Heart left ventricle (tissue), 16 donors: Measurements from ENCODE around the gene LANCL2. TPM values are rescaled to one million over a fixed set of nuclear protein-coding genes. Genes with fewer than 3 reads are reported as not detected.

Source experiments
- ATAC-seq, 4 donors: fragments of 200-7000 bp; cut with Tn5 transposase; one replicate each; pipeline ENCODE4 v1.9.1; 2020 to 2022; ENCODE audit warnings: moderate library complexity in 4 of 4, mild to moderate bottlenecking in 3 of 4, moderate number of reproducible peaks in 1 of 4
- DNase-seq, 5 donors: peaks; one replicate each; pipeline ENCODE4 v3.0.0-alpha.2; 2020
- H3K27ac ChIP-seq, 12 donors: fragments of 200-600 bp; sonication (generic) in 4 of 12; one replicate each; pipeline versions ENCODE4 v1.5.0 to v1.8.0; 2016 to 2022; ENCODE audit warnings: mild to moderate bottlenecking in 2 of 12
- H3K27me3 ChIP-seq, 9 donors: fragments of 200-600 bp; sonication (generic) in 2 of 9; one replicate each; pipeline versions ENCODE4 v1.5.1 to v1.8.0; 2016 to 2022; ENCODE audit warnings: mild to moderate bottlenecking in 3 of 9
- H3K36me3 ChIP-seq, 9 donors: fragments of 200-600 bp; sonication (generic) in 2 of 9; one replicate each; pipeline versions ENCODE4 v1.5.0 to v1.8.0; 2018 to 2022; ENCODE audit warnings: mild to moderate bottlenecking in 2 of 9
- H3K4me1 ChIP-seq, 12 donors: fragments of 200-600 bp; sonication (generic) in 4 of 12; one replicate each; pipeline versions ENCODE4 v1.5.0 to v1.8.0; 2016 to 2022; ENCODE audit warnings: mild to moderate bottlenecking in 3 of 12
- H3K4me3 ChIP-seq, 12 donors: fragments of 200-600 bp; sonication (generic) in 4 of 12; one replicate each; pipeline versions ENCODE4 v1.5.0 to v1.8.0; 2017 to 2022; ENCODE audit warnings: mild to moderate bottlenecking in 9 of 12, moderate library complexity in 4 of 12
- H3K9me3 ChIP-seq, 12 donors: fragments of 200-600 bp; sonication (generic) in 4 of 12; one replicate each; pipeline versions ENCODE4 v1.5.0 to v1.8.0; 2016 to 2022; ENCODE audit warnings: mild to moderate bottlenecking in 1 of 12
- POLR2A ChIP-seq, 2 donors: fragments of 450-650 bp; IDR thresholded peaks; one replicate each; pipeline ENCODE4 v1.6.1; 2017; ENCODE audit warnings: antibody characterized with exemption in 2 of 2, mild to moderate bottlenecking in 2 of 2, moderate library complexity in 2 of 2
- WGBS, 4 donors: extraction: QIAGEN DNeasy Blood & Tissue Kit in 2 of 4; methylation state at CpG; one replicate each; pipeline versions ENCODE4 v1.1.5 to v1.1.7; 2013 to 2018; 5-methylcytosine and 5-hydroxymethylcytosine counted together
- intact Hi-C, 10 donors: fragments of 100-400 bp; cut with DNase I; formaldehyde crosslinking; loops; one replicate each; pipeline versions ENCODE4 v1.11.1 to v1.14.2; 2022
- polyA plus RNA-seq, 2 donors: library from polyadenylated mRNA; stranded (reverse); fragments of 200-250 nt; gene quantifications; one replicate each; pipeline ENCODE4 v1.2.3, GENCODE V29; 2013
- total RNA-seq, 9 donors: library from RNA; depleted of rRNA in 2 of 9; stranded (reverse); fragments of >200 nt in 2 of 9; fragmentation: NEBNext Ultra II Directional in 3 of 9; extraction: Animal tissue kit (Norgen Biotek cat#: 25700) in 3 of 9; gene quantifications; one replicate each; pipeline versions ENCODE4 v1.1.0 to v1.2.4, GENCODE V29; 2016 to 2023
- TF ChIP-seq, protein P1 (sequence below), 12 donors: fragments of 200-600 bp; sonication (generic) in 4 of 12; IDR thresholded peaks; one replicate each; pipeline versions ENCODE4 v1.5.0 to v1.8.0; 2018 to 2022; ENCODE audit warnings: antibody characterized with exemption in 12 of 12, mild to moderate bottlenecking in 5 of 12
- donor health status: ischemic (EF 13 %, LVEDD 7.1; RV severe dilation, severe dysfunction).
- donor health status: healthy with polysubstance abuse.
- donor health status: DM: no; HTN: yes; CAD: no.
- donor health status: DM: no; HTN: no; CAD: no.
- donor health status: ischemic (EF 25% LVEDD 6.9; RV normal size, moderate dysfunction).
- donor health status: ischemic (EF 25% LVEDD 5.7; RV mildly dilated, moderate dysfunction).
- donor health status: healthy.
- donor health status: DM: yes; HTN: yes; CAD: no.
- donor health status: ischemic (EF 35%, LVEDD 5.7; RV mildly dilated, moderate dysfunction).
- donor health status: nonischemic (EF 11% LVEDD 7.7; RV severe dilation, severe dysfunction).
- donor health status: DM: yes; HTN: yes; CAD: no.
- donor health status: PGD.
- donor health status: ischemic (EF 29% LVEDD 5.4; RV normal size, mild dysfunction).
- donor health status: nonischemic (EF 23%, LVEDD 6.1; RV moderate dilation, normal function).

Gene LANCL2
- total and polyA plus RNA-seq, 11 donors: 2.6 to 10.3 (median 8.0) TPM

- DNase-seq: no peak
- H3K4me3 ChIP-seq: no peak overlapping the region
- no peak overlapping the region for H3K27ac ChIP-seq
- peaks cover 0 to 41% (median 11%) of the 10 kb centered on the region in 9 donors for H3K36me3 ChIP-seq
- no peak for TF ChIP-seq POLR2A (IDR thresholded peaks at IDR 0.05)
- TF ChIP-seq, protein P1, sequence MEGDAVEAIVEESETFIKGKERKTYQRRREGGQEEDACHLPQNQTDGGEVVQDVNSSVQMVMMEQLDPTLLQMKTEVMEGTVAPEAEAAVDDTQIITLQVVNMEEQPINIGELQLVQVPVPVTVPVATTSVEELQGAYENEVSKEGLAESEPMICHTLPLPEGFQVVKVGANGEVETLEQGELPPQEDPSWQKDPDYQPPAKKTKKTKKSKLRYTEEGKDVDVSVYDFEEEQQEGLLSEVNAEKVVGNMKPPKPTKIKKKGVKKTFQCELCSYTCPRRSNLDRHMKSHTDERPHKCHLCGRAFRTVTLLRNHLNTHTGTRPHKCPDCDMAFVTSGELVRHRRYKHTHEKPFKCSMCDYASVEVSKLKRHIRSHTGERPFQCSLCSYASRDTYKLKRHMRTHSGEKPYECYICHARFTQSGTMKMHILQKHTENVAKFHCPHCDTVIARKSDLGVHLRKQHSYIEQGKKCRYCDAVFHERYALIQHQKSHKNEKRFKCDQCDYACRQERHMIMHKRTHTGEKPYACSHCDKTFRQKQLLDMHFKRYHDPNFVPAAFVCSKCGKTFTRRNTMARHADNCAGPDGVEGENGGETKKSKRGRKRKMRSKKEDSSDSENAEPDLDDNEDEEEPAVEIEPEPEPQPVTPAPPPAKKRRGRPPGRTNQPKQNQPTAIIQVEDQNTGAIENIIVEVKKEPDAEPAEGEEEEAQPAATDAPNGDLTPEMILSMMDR (IDR thresholded peaks at IDR 0.05): no peak
- intact Hi-C loops: no loop called here
- H3K27me3 ChIP-seq: no peaks in the 10 kb centered on the region
- H3K9me3 ChIP-seq: peaks cover 0 to 18% (median 0%) of the 10 kb centered on the region in 12 donors
- peaks cover 0 to 4% (median under 1%) of the 10 kb centered on the region in 12 donors for H3K4me1 ChIP-seq
- no peak for ATAC-seq
- 96 to 100% (median 98%) methylated on average over 2 of the region's 2 CpGs for WGBS, 4 donors
These were observed 99.3 kb downstream of the LANCL2 start for GRCh38 chr7:55464422-55464821.

- TF ChIP-seq POLR2A (IDR thresholded peaks at IDR 0.05): no peak
- TF ChIP-seq, protein P1 (IDR thresholded peaks at IDR 0.05): no peak
- WGBS, 4 donors: 62 to 87% (median 68%) methylated on average over 2 of the region's 2 CpGs
- Histone ChIP-seq H3K36me3 (peaks cover 0 to 53% (median 11%) of the 10 kb centered on the region in 9 donors), H3K4me3 (no peak overlapping the region), H3K4me1 (peaks cover 0 to 12% (median 6%) of the 10 kb centered on the region in 12 donors), H3K27me3 (no peaks in the 10 kb centered on the region), H3K9me3 (peaks cover 0 to 14% (median 0%) of the 10 kb centered on the region in 12 donors), H3K27ac (no peak overlapping the region)
- intact Hi-C loops: no loop called here
- no peak for DNase-seq
- ATAC-seq: no peak
These were observed 100.6 kb downstream of the LANCL2 start for GRCh38 chr7:55465691-55466090.

GRCh38 chr7:55467047-55467593 is 102.0 kb downstream of the LANCL2 start:
- TF ChIP-seq, protein P1 (IDR thresholded peaks at IDR 0.05): no peak
- TF ChIP-seq POLR2A (IDR thresholded peaks at IDR 0.05): no peak
- Histone ChIP-seq H3K27ac (no peak overlapping the region), H3K9me3 (peaks cover 0 to under 1% (median 0%) of the 10 kb centered on the region in 12 donors), H3K4me3 (no peak overlapping the region), H3K36me3 (peaks cover 0 to 53% (median 11%) of the 10 kb centered on the region in 9 donors), H3K4me1 (peaks cover 0 to 12% (median 6%) of the 10 kb centered on the region in 12 donors), H3K27me3 (no peaks in the 10 kb centered on the region)
- intact Hi-C loops: no loop called here
- 95 to 100% (median 97%) methylated on average over 6 to 7 of the region's 7 CpGs for WGBS, 4 donors
- no peak for ATAC-seq
- DNase-seq: no peak

GRCh38 chr7:55468495-55468894 is 103.4 kb downstream of the LANCL2 start:
- H3K36me3 ChIP-seq: peaks cover 0 to 58% (median 13%) of the 10 kb centered on the region in 9 donors
- DNase-seq: peak in 1 of 5 donors; percentile 30
- intact Hi-C loops: no loop called here
- H3K4me1 ChIP-seq: peaks cover 0 to 12% (median 6%) of the 10 kb centered on the region in 12 donors
- H3K9me3 ChIP-seq: no peaks in the 10 kb centered on the region
- no peaks in the 10 kb centered on the region for H3K27me3 ChIP-seq
- TF ChIP-seq POLR2A (IDR thresholded peaks at IDR 0.05): no peak
- TF ChIP-seq, protein P1 (IDR thresholded peaks at IDR 0.05): no peak
- ATAC-seq: no peak
- 96 to 99% (median 98%) methylated on average over 8 of the region's 8 CpGs for WGBS, 4 donors
- H3K27ac ChIP-seq: no peak overlapping the region
- no peak overlapping the region for H3K4me3 ChIP-seq
